Smooth muscle cell (in vitro differentiated cells): ENCODE measurements around the gene IMPG1. TPM values are rescaled to one million over a fixed set of nuclear protein-coding genes. Genes with fewer than 3 reads are reported as not detected.

Experiments used
- DNase-seq: peaks from one replicate; lab custom pipeline; 2025; ENCODE audit not compliant: unreplicated experiment; lab: John Stamatoyannopoulos, UW
- H2AFZ ChIP-seq: fragments of 200-600 bp; sonication (generic); 2 replicates; pipeline ENCODE4 v1.6.0; 2016; ENCODE audit warnings: antibody characterized with exemption, low read depth, mild to moderate bottlenecking
- H3F3A ChIP-seq: fragments of 200-600 bp; sonication (generic); 2 replicates; pipeline ENCODE4 v1.6.0; 2017; ENCODE audit warnings: antibody characterized with exemption, low read depth
- H3K27ac ChIP-seq: fragments of 200-600 bp; sonication (generic); 2 replicates; pipeline ENCODE4 v1.5.1; 2016; ENCODE audit warnings: low read depth, mild to moderate bottlenecking
- H3K27me3 ChIP-seq: fragments of 200-600 bp; sonication (generic); 2 replicates; pipeline ENCODE4 v1.6.1; 2016; ENCODE audit warnings: low read depth, mild to moderate bottlenecking
- H3K36me3 ChIP-seq: fragments of 200-600 bp; sonication (generic); 2 replicates; pipeline ENCODE4 v1.5.1; 2016; ENCODE audit warnings: low read depth
- H3K4me1 ChIP-seq: fragments of 200-600 bp; sonication (generic); 2 replicates; pipeline ENCODE4 v1.5.1; 2016; ENCODE audit warnings: low read depth
- H3K4me2 ChIP-seq: fragments of 200-600 bp; sonication (generic); 2 replicates; pipeline ENCODE4 v1.6.0; 2016; ENCODE audit warnings: mild to moderate bottlenecking
- H3K4me3 ChIP-seq: fragments of 200-600 bp; sonication (generic); 2 replicates; pipeline ENCODE4 v1.5.1; 2016; ENCODE audit warnings: mild to moderate bottlenecking
- H3K79me2 ChIP-seq: fragments of 200-600 bp; sonication (generic); 2 replicates; pipeline ENCODE4 v1.6.0; 2016; ENCODE audit warnings: low read depth, mild to moderate bottlenecking
- H3K9ac ChIP-seq: fragments of 200-600 bp; sonication (generic); 2 replicates; pipeline ENCODE4 v1.6.0; 2016; ENCODE audit warnings: low read depth
- H3K9me3 ChIP-seq: fragments of 200-600 bp; sonication (generic); replicated peaks from 2 replicates; pipeline ENCODE4 v1.5.1; 2016; ENCODE audit warnings: low read depth
- H4K20me1 ChIP-seq: fragments of 200-600 bp; sonication (generic); 2 replicates; pipeline ENCODE4 v1.6.0; 2016; ENCODE audit warnings: low read depth
- CTCF ChIP-seq: fragments of 200-600 bp; sonication (generic); IDR thresholded peaks from 2 replicates; pipeline ENCODE4 v1.5.1; 2017; ENCODE audit warnings: borderline replicate concordance, mild to moderate bottlenecking, antibody characterized with exemption; ENCODE audit not compliant: insufficient read depth, poor library complexity, severe bottlenecking
- WGBS: methylation state at CpG from one replicate; pipeline ENCODE4 v1.1.7; 2016; ENCODE audit warnings: low lambda C conversion rate; 5-methylcytosine and 5-hydroxymethylcytosine counted together
- polyA plus RNA-seq: library from polyadenylated mRNA; unstranded; fragments of >200 nt; fragmentation: Nextera tagmentation; extraction: Ambion mirVana; gene quantifications from 2 replicates; pipeline ENCODE4 v1.2.1, GENCODE V29; 2016
- total RNA-seq: library from RNA; depleted of rRNA; stranded (reverse); fragments of >200 nt; gene quantifications from 2 replicates; pipeline ENCODE4 v1.2.3, GENCODE V29; 2014

Gene IMPG1
- total and polyA plus RNA-seq, 2 experiments from 2014 or later = not detected

GRCh38 chr6:75934643-75935472, 137.6 kb downstream of the IMPG1 start:
- Histone ChIP-seq H4K20me1 (no peaks in the 10 kb centered on the region), H3K4me1 (peaks cover 11% of the 10 kb centered on the region), H3F3A (peaks cover 3% of the 10 kb centered on the region), H3K27me3 (no peaks in the 10 kb centered on the region), H3K27ac (no peak overlapping the region), H3K9me3 (no peaks in the 10 kb centered on the region), H3K9ac (no peak overlapping the region), H3K79me2 (no peaks in the 10 kb centered on the region), H3K4me2 (peak overlapping the region; percentile 97), H3K4me3 (peak overlapping the region; percentile 61), H3K36me3 (no peaks in the 10 kb centered on the region), H2AFZ (peak overlapping the region; percentile 94)
- peak; percentile 5 for DNase-seq
- peak; percentile 80 for TF ChIP-seq CTCF
- 9% methylated on average over 32 of the region's 32 CpGs for WGBS

- Histone ChIP-seq H3K4me2 (no peak overlapping the region), H3K9me3 (no peaks in the 10 kb centered on the region), H3F3A (peaks cover 3% of the 10 kb centered on the region), H3K36me3 (no peaks in the 10 kb centered on the region), H3K4me3 (no peak overlapping the region), H2AFZ (no peak overlapping the region), H3K9ac (no peak overlapping the region), H3K27me3 (no peaks in the 10 kb centered on the region), H3K27ac (no peak overlapping the region), H3K79me2 (no peaks in the 10 kb centered on the region), H4K20me1 (no peaks in the 10 kb centered on the region), H3K4me1 (peaks cover 11% of the 10 kb centered on the region)
- no peak for TF ChIP-seq CTCF
- DNase-seq = no peak
- 87% methylated on average over 7 of the region's 7 CpGs for WGBS
Observed at GRCh38 chr6:75933387-75933975, 139.0 kb downstream of the IMPG1 start.

- no peaks in the 10 kb centered on the region for H3K79me2 ChIP-seq
- H3K4me3 ChIP-seq = no peak overlapping the region
- H3K4me2 ChIP-seq = no peak overlapping the region
- H3K27ac ChIP-seq = no peak overlapping the region
- no peaks in the 10 kb centered on the region for H4K20me1 ChIP-seq
- H3K9me3 ChIP-seq = no peaks in the 10 kb centered on the region
- WGBS = 18% methylated on average over 5 of the region's 5 CpGs
- H3K27me3 ChIP-seq = no peaks in the 10 kb centered on the region
- H3K9ac ChIP-seq = no peak overlapping the region
- H3F3A ChIP-seq = peaks cover 3% of the 10 kb centered on the region
- TF ChIP-seq CTCF = peak; percentile 82
- DNase-seq = no peak
- peaks cover 11% of the 10 kb centered on the region for H3K4me1 ChIP-seq
- no peaks in the 10 kb centered on the region for H3K36me3 ChIP-seq
- H2AFZ ChIP-seq = no peak overlapping the region
Observed at GRCh38 chr6:75932067-75932466, 140.4 kb downstream of the IMPG1 start.
